NCI-H510A (cell line): ENCODE results near the gene ADARB2.
A peak's percentile ranks its signal among the peaks of the same experiment; 100 is the strongest.

Source experiments
- DNase-seq: peaks from one replicate; lab custom pipeline; 2025; lab: John Stamatoyannopoulos, UW

Gene ADARB2

DNA sequence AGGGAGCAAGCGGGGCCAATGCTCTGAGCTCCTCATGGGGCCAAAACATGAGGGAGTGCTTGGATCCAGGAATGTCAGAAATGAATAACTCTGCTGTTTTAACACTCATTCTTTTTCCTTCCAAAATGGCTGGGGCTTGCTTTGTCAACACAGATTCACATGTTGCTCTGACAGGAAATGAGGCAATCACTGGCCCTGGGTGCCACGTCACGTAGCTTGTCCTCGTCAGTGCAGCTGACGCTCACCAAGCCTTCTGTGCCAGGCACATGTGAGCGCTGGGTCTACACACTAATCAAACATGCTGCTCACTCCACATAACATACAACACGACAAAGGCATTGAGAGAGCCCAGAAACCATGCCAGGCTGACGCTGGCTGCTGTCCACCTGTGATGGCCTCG lies 482.2 kb downstream of the ADARB2 start:
- no peak for DNase-seq

- DNase-seq = no peak
These were observed 483.6 kb downstream of the ADARB2 start for GRCh38 chr10:1253523-1254353.

DNA sequence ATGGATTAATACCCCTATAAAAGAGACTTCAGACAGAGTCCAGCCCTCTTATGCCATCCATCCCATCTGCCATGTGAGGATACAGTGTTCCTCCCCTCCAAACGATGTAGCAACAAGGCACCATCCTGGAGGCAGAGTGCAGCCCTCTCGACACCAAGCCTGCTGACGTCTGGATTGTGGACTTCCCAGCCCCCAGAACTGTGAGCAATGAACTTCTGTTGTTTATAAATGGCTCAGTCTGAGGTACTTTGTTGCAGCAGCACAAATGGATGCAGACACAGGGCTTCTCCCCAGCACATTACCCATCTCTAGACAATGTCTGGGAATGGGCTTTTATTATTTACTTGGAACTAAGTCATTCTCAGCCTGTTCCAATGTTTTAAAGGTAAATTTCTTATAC lies 485.6 kb downstream of the ADARB2 start:
- DNase-seq = no peak

- peak; percentile 61 for DNase-seq
These were observed 488.0 kb downstream of the ADARB2 start for GRCh38 chr10:1249142-1249920.

GRCh38 chr10:1248262-1248630 lies 489.1 kb downstream of the ADARB2 start:
- peak; percentile 76 for DNase-seq

GRCh38 chr10:1247598-1248261 lies 489.6 kb downstream of the ADARB2 start:
- peak; percentile 76 for DNase-seq

GRCh38 chr10:1244493-1244892 lies 492.8 kb downstream of the ADARB2 start:
- no peak for DNase-seq

DNA sequence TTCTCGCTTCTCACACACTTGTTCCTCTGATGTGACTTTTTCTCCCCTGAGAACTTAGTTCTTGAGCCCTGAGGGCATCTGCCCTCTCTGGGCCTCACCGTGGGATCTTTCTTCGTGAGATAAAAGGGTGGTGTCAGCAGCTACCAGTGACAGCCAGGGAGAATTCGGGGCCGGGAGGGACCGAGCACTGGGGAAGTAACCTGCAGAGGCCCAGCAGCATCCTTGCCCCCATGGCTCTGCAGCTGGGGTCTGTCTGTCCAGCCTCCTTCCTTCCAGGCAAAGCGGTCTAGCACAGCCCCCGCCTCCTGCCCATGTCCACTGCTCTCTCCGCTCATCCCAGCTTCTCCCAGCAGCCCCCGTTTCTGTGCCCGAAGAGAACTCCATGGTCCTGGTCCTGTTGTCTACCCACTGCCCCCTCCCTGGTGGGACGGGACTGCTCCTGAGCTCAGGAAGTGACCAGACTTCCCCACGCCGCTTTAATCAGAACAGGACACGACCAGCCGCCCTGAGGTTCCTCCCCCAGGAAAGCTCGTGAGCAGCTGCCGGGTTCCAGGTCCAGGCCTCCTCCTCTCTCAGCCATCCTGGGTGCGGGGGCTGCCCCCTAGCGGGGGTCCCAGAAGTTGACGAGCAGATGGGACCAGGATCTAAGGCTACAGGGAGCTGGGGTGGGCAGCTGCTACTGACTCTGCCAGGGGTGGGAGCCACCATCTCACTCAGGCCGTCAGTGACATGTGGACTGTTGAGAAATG lies 493.7 kb downstream of the ADARB2 start:
- no peak for DNase-seq

GRCh38 chr10:1242975-1243374 lies 494.4 kb downstream of the ADARB2 start:
- no peak for DNase-seq

GRCh38 chr10:1241973-1242935 lies 495.1 kb downstream of the ADARB2 start:
- no peak for DNase-seq

GRCh38 chr10:1241322-1241890 lies 495.9 kb downstream of the ADARB2 start:
- DNase-seq = no peak

DNA sequence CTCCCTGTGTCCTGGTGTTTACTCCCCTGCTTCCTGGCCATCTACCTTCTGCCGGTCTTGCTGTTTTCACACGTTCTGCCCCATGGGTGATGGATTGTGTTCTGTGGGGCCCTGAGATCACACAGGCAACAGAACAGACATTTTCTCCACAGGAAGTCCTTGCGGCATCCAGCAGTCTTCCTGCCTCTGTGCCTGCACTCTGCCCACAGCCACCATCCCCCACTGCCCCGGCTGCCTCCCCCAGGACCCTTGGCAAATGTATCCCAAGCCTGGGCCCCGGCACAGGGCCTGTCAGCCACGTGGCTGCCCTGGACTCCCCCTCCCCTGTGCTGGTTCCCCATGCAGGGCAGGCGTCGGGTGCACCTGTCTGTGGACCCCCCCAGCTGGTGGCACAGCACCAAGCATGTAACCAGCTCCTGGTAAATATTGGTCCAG lies 497.0 kb downstream of the ADARB2 start:
- no peak for DNase-seq

- DNase-seq = no peak
These were observed 504.3 kb downstream of the ADARB2 start for GRCh38 chr10:1233031-1233430.

GRCh38 chr10:1232164-1232911 lies 505.0 kb downstream of the ADARB2 start:
- DNase-seq = no peak

- no peak for DNase-seq
These were observed 506.6 kb downstream of the ADARB2 start for GRCh38 chr10:1230592-1231275.

GRCh38 chr10:1230138-1230537 lies 507.2 kb downstream of the ADARB2 start:
- DNase-seq = no peak

- no peak for DNase-seq
These were observed 507.8 kb downstream of the ADARB2 start for GRCh38 chr10:1229574-1229973.

GRCh38 chr10:1229116-1229515 lies 508.2 kb downstream of the ADARB2 start:
- no peak for DNase-seq

DNA sequence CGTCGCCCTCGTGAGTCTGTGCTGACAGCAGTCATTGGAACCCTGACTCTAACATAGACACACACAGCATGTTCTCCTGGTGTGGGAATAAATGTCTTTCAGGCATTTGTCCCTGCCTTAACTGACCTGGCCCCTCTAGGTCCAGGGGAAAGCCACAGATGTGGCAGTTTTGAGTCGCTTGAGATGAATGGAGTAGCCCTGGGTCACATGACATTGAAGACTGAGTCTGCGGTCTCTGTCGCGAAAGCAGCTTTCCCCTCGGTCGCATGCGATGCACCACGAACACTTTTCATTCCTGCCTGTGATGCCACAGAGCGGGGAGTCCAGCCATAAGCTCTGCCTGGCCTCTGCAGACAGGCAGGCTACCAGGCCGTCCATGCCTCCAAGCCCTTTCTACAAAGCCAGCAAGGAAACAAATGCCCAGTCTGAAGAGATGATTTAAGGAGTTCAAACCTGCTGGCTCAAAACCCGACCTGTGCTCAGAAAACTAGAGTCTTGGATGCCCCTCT lies 508.8 kb downstream of the ADARB2 start:
- DNase-seq = no peak
